WERI-Rb-1 (cell line): ENCODE results near the gene KDM4F.

Experiments used
- DNase-seq: peaks from one replicate; pipeline ENCODE4 v3.0.0-alpha.2; 2020
- H3K27ac ChIP-seq: fragments of 250-450 bp; sonication (Bioruptor Pico); 2 replicates; pipeline ENCODE4 v1.5.1; 2020; ENCODE audit warnings: mild to moderate bottlenecking, moderate library complexity
- H3K27me3 ChIP-seq: fragments of 250-450 bp; sonication (Bioruptor Pico); 2 replicates; pipeline ENCODE4 v1.5.1; 2021; ENCODE audit warnings: mild to moderate bottlenecking, low read depth, moderate library complexity; ENCODE audit not compliant: insufficient read depth, severe bottlenecking
- H3K36me3 ChIP-seq: fragments of 250-450 bp; sonication (Bioruptor Pico); 2 replicates; pipeline ENCODE4 v1.5.1; 2020; ENCODE audit warnings: mild to moderate bottlenecking, moderate library complexity
- H3K4me3 ChIP-seq: 2 replicates; pipeline ENCODE4 v1.5.1; 2011; ENCODE audit warnings: low read depth, mild to moderate bottlenecking, control low read depth, low read length
- H3K9me3 ChIP-seq: fragments of 250-450 bp; sonication (Bioruptor Pico); 2 replicates; pipeline ENCODE4 v1.5.1; 2021; ENCODE audit warnings: mild to moderate bottlenecking, moderate library complexity; ENCODE audit not compliant: severe bottlenecking
- TF ChIP-seq, protein P1 (sequence below): IDR thresholded peaks from 2 replicates; pipeline ENCODE4 v1.5.1; 2011; ENCODE audit warnings: low read depth, mild to moderate bottlenecking, control low read depth, inconsistent platforms, low read length

Gene KDM4F

DNA sequence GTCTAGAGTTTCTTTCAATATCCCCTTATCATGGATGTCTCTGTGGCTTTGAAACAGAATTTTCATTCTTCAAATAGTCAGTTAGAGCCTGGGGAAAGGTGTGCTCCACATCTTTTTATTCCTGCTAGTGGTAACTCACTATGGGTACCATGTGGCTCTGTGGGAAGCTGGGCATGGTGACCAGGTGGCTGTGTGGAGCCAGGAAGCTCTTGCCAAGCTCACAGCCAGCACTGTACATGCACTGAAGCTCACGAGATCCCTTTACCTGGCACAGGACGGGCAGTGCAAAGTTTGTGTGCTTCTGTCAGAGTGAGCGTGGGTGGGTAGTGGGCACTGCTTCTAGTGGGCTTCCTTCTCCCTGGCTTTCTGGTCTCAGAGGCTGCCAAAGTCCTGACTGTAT lies 6.3 kb upstream of the KDM4F start:
- no peak for DNase-seq
- no peaks in the 10 kb centered on the region for H3K36me3 ChIP-seq
- TF ChIP-seq, protein P1, sequence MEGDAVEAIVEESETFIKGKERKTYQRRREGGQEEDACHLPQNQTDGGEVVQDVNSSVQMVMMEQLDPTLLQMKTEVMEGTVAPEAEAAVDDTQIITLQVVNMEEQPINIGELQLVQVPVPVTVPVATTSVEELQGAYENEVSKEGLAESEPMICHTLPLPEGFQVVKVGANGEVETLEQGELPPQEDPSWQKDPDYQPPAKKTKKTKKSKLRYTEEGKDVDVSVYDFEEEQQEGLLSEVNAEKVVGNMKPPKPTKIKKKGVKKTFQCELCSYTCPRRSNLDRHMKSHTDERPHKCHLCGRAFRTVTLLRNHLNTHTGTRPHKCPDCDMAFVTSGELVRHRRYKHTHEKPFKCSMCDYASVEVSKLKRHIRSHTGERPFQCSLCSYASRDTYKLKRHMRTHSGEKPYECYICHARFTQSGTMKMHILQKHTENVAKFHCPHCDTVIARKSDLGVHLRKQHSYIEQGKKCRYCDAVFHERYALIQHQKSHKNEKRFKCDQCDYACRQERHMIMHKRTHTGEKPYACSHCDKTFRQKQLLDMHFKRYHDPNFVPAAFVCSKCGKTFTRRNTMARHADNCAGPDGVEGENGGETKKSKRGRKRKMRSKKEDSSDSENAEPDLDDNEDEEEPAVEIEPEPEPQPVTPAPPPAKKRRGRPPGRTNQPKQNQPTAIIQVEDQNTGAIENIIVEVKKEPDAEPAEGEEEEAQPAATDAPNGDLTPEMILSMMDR: no peak
- no peaks in the 10 kb centered on the region for H3K9me3 ChIP-seq
- H3K27me3 ChIP-seq: no peaks in the 10 kb centered on the region
- no peak overlapping the region for H3K27ac ChIP-seq
- no peak overlapping the region for H3K4me3 ChIP-seq

DNA sequence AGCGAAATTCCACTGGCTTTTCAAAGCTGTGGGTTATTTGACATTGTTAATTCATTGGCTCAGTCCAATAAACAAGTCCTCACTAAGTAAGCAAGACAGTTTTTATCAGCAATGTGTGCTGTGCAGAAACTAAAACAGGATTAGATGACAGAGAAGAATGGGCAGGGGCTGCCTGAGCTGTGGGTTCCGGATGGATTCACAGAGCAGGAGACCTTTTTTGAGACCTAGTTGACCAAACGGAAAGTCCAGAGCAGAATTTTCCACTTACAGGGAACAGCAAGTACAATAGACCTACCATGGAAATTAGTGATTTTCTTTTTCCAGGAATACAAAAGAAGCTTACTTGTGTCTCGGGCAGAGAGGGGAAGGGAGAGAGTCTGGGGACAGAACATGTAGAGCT lies 5.2 kb upstream of the KDM4F start:
- H3K36me3 ChIP-seq: no peaks in the 10 kb centered on the region
- DNase-seq: no peak
- no peak overlapping the region for H3K4me3 ChIP-seq
- no peak overlapping the region for H3K27ac ChIP-seq
- no peaks in the 10 kb centered on the region for H3K27me3 ChIP-seq
- TF ChIP-seq, protein P1: no peak
- no peaks in the 10 kb centered on the region for H3K9me3 ChIP-seq

DNA sequence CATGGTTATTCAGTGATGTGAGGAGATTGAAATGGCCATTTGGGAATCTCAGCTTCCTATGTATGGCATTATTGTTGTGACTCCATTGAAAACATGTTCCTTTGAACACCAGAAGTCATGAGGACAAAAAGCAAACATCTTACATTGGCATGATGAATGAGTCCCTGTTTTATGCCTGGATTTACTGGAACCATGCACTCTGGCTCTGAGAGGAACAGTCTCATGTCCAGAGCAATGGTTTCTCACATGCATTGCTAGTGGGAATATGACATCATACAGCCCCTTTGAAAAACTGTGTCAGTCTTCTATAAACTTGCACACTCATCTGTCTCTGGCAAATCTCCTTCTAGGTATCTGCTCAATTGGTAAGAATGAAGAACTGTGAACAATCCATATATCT lies 3.4 kb upstream of the KDM4F start:
- Histone ChIP-seq H3K27ac (no peak overlapping the region), H3K36me3 (no peaks in the 10 kb centered on the region), H3K9me3 (no peaks in the 10 kb centered on the region), H3K27me3 (no peaks in the 10 kb centered on the region), H3K4me3 (no peak overlapping the region)
- TF ChIP-seq, protein P1: no peak
- no peak for DNase-seq

DNA sequence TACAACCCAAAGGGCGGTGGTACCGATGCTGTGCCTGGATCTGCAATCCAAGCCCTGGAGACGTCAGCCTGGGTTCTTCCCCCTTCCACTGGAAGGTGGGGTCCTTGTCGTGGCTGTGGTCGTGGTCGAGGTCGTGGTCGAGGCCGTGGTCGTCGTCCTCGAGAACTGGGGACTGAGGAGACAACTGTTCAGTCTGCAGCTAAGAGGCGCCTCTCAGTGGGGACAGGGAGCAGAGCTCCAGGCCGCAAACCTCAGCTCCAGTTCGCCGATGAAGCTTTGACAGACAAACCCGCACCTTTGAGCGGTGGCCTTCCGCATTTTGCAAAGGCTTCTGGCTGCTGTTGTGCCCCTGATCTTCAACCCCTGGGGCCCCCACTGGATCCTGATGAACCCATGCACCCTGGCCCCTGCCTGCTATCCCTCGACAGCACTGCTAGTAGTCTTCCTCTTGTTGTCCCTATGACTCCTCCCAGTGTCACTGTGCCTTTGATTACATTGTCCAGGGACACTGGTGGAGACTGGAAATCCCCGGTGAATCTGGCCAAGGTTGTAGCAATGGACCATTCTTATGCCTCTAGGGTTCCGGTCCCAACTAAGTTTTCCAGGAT lies 1.5 kb downstream of the KDM4F start:
- no peak overlapping the region for H3K4me3 ChIP-seq
- H3K36me3 ChIP-seq: no peaks in the 10 kb centered on the region
- TF ChIP-seq, protein P1: no peak

DNA sequence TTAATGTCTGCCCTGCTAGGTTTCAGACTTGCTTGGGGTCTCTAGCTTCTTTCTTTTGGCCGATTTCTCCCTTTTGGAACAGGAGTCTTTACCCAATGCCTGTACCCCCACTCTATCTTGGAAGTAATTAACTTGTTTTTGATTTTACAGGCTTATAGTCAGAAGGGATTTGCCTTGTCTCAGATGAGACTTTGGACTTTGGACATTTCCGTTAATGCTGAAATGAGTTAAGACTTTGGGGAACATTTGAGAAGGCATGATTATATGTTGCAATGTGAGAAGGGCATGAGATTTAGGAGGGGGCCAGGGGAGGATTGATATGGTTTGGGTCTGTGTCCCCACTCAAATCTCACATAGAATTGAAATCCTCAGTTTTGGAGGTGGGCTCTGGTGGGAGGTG lies 5.1 kb downstream of the KDM4F start:
- no peaks in the 10 kb centered on the region for H3K36me3 ChIP-seq
- no peak overlapping the region for H3K27ac ChIP-seq
- no peaks in the 10 kb centered on the region for H3K9me3 ChIP-seq
- no peaks in the 10 kb centered on the region for H3K27me3 ChIP-seq
- H3K4me3 ChIP-seq: no peak overlapping the region
- DNase-seq: no peak
- TF ChIP-seq, protein P1: no peak

More for the DNA sequence above, 1.5 kb downstream of the KDM4F start:
- Histone ChIP-seq H3K27me3 (no peaks in the 10 kb centered on the region), H3K27ac (no peak overlapping the region), H3K9me3 (no peaks in the 10 kb centered on the region)
- DNase-seq: no peak

DNA sequence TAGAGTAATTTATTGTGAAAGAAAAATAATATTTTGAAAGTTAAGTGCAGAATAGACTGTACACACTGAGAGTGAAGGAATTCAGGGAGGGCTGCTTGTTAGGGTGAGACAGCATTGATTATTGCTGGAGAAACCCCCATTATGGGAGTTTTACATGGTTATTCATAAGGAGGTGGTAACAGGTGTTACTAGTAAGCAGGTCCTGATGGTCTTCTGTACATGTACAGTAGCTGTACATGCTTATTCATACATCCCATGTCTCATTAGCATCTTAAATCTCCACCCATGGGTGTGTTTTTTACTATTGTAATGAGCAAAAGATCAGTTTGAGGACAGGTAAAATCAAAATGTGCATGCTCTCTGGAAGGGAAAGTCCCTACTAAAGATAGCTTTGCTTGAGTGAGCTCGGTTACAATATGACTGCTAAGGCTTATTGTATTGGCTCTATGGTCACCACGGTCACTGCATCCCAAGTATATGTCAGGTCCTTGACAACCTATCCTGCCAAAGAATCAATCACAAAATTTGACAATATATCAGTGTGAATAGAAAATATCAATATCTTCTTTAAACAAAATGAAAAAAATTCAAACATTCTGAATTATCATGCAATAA lies 6.2 kb downstream of the KDM4F start:
- Histone ChIP-seq H3K27me3 (no peaks in the 10 kb centered on the region), H3K9me3 (no peaks in the 10 kb centered on the region), H3K27ac (no peak overlapping the region), H3K4me3 (no peak overlapping the region), H3K36me3 (no peaks in the 10 kb centered on the region)
- TF ChIP-seq, protein P1: no peak
- DNase-seq: no peak
